ENCODE measurements around the gene CMTM4.
A peak's percentile ranks its signal among the peaks of the same experiment; 100 is the strongest.

DNA sequence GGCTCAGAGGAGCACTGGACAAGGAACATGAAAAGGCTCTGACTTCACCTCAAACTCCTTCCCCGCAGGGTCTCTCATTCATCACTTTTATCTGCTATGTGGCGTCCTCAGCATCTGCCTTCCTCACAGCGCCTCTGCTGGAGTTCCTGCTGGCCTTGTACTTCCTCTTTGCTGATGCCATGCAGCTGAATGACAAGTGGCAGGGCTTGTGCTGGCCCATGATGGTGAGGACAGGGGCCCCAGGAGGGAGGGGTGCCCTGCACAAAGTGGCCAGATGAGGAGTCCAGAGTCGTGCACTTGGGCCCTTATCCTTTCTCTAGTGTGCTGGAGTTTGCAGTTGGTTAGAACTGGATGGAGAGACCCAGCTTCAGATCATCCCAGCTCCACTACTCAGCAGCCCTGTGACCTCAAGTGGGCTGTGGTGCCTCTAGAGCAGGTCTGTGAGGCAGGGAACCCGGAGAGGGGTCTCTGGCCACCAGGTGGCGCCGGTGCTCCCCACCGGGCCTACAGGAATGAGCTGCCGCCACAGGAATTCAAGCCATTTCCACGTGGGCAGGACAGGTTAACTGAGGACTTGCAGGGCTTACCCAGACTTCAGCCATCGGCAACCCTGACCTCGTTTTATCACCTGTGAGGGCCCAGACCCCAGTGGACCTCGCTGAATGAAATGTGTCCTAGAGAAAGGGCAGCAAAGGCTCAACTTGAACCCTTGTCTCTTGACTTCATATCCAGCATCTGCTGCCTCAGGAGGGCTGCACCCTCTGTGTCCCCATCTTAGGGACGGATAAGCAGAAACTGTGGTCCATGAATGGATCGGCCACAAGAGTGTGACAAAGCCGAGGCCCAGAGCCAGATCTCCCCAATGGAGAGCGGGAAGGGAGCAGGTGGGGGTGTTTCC lies 88.1 kb downstream of the CMTM4 start:
- TF ChIP-seq, protein P1, sequence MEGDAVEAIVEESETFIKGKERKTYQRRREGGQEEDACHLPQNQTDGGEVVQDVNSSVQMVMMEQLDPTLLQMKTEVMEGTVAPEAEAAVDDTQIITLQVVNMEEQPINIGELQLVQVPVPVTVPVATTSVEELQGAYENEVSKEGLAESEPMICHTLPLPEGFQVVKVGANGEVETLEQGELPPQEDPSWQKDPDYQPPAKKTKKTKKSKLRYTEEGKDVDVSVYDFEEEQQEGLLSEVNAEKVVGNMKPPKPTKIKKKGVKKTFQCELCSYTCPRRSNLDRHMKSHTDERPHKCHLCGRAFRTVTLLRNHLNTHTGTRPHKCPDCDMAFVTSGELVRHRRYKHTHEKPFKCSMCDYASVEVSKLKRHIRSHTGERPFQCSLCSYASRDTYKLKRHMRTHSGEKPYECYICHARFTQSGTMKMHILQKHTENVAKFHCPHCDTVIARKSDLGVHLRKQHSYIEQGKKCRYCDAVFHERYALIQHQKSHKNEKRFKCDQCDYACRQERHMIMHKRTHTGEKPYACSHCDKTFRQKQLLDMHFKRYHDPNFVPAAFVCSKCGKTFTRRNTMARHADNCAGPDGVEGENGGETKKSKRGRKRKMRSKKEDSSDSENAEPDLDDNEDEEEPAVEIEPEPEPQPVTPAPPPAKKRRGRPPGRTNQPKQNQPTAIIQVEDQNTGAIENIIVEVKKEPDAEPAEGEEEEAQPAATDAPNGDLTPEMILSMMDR (IDR thresholded peaks at IDR 0.05) = peak; percentile 79
- TF ChIP-seq EZH2 (IDR thresholded peaks at IDR 0.05; ENCODE audit: borderline replicate concordance, insufficient read depth, low read depth, low read length, poor library complexity, severe bottlenecking) = no peak

All from B cell (primary cell).